NCI-H2196 treated with DMSO at 0.1 percent for 48 hours (cell line): ENCODE measurements around the gene MYH7B.
A peak's percentile ranks its signal among the peaks of the same experiment; 100 is the strongest.

Source experiments
- DNase-seq: peaks from one replicate; lab custom pipeline; 2025; ENCODE audit not compliant: unreplicated experiment; lab: John Stamatoyannopoulos, UW

Gene MYH7B

DNA sequence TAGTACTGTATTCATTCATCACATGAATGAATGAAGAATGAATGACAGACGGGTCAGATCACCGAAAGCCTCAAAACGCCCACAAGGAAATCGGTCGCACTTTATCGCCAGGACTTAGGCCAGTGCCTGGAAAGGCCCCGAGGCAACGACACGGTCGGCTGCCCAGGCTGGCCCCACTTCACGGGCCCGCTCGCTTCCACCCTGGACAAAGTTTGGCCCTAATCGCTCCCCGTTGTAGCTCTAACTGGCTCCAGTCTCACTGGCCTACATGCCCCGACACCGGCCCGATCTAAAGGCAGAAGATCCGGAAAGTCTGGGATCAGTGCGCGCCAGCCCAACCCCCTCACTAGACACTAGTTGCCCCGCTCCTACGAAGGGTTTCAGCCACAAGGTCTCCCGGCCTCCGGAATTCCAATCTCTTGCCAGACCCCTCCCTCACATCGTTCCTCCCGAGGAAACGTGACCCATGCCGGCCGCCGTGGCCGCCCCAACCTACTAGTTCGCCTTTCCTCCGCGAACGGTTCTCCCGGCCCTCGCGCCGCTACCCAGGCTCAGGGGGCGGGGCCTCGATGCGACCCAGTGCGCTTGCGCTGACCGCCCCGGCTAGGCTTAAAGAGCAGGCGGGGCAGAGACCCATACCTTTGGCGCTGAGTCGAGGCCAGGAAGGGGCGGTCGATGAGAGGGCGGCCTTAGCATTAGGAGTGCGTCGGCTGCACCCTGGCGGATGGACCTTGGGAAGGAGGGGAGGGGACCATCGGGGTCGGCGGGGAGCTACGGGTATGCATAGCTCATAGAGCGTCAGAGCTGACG, at the start of gene MYH7B, which contains the start of gene GSS:
TSS of gene MYH7B (plus strand) at position 638 of the 810 bp plus-strand sequence. CDS start 22,138 bp downstream, outside the sequence.
TSS of gene GSS (minus strand) at position 576 of the 810 bp plus-strand sequence. CDS start 3,954 bp downstream, outside the sequence.
- DNase-seq = peak; percentile 94

DNA sequence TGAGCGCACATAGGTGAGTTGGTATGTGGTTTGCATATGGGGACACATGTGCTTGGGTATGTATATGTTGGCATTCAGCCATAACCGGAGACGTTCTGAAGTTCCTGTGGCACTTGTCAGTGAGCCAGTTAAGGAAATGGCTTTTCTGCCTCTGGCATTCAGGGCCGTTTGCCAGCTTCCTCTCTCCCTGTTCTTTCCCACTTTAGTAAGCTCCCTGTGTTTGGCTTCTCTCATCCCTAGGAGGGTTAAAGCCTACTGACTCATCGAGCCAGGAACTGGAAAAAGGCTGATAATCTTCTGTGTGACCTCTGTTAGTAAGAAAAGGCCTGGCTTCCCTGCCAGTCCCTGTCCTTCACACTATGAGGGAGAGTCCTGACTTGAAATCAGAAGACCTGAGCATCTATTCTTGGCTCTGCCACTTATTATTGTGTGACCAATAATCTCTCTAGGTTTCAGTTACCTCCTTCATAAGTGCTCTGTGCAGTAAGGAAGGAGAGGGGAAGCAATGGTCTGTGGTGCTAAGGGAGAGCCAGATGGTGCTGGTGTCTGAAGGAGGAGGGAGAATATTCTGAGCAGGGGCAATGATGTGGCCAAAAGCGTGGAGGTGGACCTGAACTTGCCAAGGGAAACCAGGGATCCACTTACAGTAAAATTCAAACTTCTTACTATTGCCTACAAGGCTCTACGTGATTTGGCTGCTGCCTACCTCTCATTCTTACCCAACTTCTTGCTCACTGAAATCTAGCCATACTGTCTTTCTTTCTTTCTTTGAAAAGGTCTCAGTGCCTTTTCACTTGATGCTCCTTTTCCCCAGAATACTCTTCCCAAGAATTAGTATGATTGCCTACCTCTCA, 47.8 kb upstream of the MYH7B start:
- peak; percentile 36 for DNase-seq

DNA sequence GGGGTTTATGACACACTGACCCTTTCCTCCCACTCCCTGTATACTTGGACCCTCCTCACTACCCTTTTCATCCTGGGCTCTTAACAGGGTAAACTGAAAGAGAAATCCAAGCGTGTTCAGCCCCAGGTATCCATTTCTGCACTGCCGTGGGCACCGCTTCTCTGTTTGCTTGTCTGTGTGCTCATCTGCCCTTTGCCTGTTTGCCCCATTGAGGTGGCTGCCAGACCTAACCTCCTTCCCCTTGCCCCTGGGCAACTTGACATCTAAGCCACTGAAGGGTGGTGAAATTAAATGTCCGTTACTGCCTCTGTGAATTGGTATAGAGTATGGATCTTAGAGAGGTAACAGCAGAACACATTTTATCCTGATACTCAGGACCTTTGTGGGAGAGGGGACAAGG, 40.5 kb upstream of the MYH7B start:
- DNase-seq = no peak

DNA sequence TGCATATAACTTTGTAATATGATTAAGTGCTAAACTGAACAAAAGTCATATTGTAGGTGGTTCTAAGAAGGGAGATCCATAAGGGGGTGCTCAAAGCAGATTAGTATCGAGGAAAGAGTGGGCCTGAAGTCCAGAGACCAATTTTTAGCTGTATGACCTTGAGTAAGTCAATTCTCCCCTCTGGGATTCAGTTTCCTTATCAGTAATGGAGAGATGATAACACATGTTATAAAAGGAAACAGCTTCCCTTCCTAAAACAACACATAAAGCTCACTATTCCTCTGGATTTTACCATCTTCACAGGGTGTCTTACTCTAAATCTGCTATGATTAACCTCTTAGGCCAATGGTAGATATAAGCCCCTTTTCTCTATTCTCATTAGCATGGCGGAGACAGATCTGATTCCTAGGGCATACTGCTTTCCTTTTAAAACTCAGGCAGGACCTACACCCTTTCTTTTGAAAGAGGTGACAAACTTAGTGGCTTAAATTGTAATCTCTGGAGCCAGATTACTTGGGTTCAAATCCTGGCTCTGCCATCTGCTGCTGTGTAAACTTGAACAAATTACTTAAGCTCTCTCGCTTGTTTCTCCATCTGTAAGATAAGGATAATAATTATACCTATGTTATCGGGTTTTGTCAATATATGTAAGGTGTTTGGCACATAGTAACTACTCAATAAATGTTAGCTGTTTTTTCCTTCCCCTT, 39.8 kb upstream of the MYH7B start:
- DNase-seq = no peak

DNA sequence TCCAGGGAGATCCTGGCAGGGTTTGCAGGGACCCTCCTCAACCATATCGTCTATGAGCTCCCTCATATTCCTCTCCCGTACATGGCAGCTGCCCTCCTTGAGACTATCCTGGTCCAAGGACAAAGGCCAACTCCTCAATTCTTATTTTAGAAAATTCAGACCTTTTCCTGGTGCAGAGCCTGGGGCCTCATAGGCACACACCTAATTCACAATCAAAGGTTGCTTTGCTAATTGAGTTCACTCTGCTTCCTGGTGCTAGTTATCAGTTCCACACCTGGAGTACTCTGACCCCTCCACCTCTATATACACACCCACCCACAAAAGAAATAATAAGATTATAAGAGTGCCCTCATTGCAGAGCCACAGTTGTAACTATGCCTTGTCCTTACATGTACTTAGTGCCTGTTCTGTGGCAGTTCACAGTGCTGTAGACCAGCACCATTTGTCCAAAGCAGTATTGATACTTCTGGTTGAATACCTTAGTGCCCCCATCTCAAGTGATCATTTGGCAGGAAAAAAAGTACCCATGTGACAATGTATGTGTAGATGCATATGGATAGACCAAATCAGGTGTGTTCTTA, 38.8 kb upstream of the MYH7B start:
- DNase-seq = no peak

DNA sequence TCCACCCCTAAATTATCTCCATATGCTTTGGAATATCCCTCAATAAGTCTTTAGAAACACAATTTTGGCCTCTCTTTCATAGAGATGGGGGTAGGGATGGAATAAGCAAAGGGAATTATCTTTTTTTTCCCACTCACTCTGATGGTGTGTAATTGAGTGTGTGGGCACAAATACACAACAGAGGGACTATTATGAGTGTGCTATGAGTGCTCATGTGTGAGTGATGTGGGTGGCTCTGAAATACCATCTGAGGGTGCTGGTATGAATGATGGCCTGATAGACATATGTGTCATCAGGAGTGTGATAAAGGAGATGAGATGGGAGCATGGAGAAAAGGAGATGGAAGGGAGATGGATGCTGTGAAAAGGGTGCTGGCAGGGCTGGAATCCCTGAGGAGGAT, 35.6 kb upstream of the MYH7B start:
- DNase-seq = no peak

DNA sequence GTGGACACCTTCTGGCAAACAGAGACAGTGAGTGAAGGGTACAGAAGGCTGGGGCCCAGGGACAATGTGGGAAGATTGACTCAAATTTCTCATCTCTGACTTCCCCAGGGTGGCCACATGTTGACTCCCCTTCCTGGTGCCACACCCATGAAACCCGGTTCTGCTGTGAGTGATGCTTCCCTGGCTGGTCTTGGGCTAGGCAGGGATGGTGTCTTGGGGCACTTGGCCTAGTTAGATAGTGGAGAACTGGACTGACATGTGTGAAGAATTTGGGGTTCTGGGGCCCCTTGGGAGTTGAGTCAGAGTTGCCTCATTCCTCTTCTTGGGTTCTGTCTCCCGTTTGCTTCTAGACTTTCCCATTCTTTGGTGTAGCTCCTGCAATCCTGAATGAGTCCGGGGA, 34.2 kb upstream of the MYH7B start:
- DNase-seq = no peak

DNA sequence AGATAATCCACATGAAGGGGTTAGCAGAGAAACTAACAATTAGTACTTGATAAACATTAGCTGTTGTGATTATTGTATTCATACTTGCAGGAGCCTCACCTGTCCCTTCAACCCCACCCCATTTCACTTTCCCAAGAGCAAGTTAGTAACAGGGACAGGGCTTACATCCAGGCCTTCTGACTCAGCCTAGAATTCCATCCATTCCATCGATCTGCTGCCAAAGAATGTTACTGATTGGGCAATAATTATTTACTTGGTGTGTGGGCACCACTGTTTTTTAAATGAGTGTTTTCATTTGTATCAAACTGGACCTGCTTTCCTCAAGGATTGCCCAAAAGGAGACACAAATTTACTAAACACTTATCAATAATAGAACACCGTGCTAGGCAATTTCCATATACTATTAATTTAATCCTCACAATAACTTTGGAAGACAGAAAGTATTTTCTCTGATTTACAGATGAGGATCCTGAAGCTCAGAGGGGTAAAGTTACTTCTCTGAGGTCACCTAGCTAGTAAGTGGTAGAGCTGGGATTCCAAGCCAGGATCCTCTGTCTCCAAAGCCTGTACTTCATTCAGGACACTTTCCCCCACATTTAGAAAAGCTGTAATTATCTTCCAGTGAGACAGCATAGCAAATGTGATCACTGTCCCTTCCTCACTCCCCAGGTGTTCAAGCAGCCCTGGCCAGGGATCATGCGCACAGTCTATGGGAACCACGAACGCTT, 32.9 kb upstream of the MYH7B start:
- DNase-seq = no peak

DNA sequence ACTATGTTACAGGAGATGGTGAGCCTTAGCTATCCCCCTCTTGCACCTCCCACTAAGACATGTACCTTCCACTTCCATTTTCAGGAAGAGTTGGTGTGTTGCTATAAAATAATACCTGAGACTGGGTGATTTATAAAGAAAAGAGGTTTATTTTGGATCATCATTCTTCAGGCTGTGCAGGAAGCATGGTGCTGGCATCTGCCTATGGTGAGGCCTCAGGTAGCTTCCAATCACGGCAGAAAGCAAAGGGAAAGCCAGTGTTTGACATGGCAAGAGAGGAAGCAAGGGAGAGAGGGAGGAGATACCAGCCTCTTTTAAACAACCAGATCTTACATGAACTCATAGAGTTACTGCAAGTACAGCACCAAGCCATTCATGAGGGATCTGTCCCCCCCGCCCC, 32.3 kb upstream of the MYH7B start:
- DNase-seq = no peak

DNA sequence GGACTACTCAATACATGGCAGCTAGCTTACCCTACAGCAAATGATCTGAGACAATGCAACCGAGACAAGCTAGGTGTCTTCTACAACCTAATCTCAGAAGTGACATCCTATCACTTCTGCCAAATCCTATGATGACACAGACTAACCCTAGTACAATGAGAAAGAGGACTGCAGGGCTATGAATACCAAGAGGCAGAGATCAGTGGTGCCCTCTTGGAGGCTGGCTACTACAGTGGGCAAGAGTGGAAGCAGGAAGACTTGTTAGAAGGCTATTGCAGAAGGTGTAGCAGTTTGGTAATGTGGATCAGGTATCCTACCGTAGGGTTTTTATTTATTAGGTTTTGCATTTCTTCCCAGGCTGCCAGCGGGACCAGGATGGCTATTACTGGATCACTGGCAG, 30.3 kb upstream of the MYH7B start:
- DNase-seq = no peak

DNA sequence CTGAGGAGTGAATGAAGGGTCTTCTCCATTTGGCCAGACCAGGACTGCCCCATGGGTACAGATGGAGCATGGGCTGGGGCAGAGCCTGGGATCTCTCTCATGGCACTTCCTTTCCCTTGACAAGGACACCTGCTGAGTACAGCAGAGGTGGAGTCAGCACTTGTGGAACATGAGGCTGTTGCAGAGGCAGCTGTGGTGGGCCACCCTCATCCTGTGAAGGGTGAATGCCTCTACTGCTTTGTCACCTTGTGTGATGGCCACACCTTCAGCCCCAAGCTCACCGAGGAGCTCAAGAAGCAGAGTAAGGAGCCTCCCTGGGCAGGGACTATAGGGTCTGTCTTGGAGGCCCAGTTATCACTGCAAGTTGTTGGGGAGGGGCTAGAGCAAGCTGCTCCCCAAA, 29.7 kb upstream of the MYH7B start:
- no peak for DNase-seq

DNA sequence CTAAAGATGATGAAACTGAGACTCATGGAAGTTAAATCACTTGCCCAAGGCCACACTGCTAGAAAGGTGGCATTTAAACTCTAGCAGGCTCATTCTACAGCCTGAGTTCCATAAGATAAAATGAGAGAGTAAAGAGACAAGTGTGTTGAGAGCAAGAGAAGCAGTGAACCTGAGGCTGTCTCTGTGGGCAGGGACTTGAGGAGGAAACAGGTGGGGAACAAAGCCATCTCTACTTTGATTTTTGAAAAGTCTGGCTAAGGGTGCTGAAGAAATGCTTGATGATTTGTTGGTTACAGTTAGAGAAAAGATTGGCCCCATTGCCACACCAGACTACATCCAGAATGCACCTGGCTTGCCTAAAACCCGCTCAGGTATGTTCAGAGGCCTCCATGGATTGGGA, 29.1 kb upstream of the MYH7B start:
- DNase-seq = no peak

DNA sequence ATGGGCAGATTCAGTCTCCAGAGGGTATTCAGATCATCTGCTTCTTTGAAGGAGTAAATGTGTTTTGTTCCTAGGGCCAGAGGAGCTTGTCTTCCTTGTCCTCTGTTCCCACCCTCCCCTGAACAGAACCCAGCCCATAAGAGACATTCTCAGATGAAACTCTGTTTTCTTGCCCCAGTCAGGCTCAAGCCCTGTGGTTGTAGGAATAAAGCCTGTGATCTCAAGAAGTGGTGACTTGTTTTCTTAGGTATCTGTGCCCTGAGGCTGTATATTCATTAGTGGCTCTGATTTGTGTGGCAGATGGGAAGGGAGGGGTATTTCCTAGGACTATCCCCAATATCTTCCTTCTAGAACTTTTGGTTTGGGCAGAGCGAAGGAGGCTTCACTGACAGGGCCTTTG, 27.9 kb upstream of the MYH7B start:
- DNase-seq = no peak

DNA sequence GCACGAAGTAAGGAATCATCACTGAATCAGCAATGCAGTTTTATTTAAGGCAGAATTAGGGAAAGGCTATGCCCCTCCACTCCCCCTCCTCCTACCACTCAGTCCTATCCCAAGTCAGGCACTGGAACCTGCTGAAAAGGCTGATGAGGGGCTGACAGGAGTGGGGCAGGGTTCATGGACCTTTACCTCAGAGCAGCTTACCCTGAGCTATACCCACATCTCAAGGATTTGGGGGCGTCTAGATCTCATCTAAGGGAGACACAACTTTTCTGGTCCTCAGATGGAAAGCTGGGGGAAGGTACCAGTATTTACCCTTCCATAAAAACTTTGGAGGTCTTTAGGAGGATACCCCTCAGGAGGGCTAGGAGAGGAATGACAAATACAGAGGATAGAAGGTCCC, 27.3 kb upstream of the MYH7B start:
- DNase-seq = no peak

DNA sequence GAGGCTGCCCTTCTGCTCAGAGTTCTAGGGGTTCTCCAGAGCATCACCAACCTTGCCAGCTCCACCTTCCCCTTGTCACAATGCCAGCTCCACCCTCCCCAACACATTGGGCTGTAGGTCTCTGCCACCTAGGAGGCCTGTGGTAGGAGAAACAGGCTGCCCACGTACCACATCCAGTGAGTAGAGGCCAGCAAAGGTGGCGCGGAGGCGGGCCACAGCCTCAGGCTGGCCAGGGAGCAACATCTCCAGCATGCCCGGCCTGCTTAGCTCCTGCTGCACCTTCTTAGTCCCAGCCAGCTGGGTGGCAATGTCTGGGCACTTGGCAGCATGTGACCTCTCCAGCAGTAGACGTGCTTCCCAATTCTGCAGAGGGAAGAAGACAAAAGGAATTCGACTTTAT, 23.9 kb upstream of the MYH7B start:
- no peak for DNase-seq

DNA sequence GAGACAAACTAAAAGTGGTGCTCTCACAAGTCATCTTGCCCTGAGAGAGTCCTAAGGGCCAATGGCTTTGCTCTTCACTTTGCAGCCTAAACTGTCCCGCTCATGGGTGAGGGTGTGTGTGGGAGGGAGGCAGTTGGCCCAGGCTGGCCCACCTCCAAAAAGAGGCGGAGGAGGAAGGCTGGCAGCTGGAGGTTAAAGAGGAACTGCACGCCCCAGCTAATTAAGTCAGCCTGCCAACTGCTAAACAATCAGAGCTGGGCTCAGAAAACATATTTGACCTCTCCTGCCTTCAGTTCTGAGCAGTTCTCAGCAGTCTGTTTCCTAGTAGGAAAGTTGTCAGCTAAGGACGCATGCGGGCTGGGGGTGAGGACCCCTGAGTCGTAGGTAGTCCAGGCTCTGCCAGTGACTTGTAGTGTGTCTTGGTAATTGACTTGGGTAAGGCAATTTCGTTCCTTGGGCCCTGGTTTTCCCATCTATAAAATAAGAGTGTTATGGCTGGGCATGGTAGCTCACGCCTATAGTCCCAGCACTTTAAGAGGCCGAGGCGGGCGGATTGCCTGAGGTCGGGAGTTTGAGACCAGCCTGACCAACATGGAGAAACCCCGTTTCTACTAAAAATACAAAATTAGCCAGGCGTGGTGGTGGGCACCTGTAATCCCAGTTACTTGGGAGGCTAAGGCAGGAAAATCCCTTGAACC, 17.1 kb upstream of the MYH7B start:
- DNase-seq = peak; percentile 39

DNA sequence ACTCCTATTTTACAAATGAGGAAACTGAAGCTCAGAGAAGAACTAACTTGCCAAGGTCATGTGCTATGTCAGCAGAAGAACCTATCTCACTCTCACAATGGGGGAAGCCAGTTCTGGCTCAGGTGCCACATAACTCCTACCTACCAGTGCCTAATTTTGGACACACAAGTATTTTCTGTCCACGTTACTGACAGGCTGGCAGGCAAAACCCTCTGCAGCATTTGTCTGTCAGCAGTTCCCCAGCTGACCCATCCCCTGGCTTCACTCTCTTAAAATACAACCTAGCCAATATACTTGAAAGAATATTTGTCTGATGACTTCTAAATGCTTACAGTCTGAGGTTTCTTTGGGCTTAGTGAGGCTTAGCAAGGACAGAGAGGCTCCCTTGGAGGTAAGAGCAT, 15.6 kb upstream of the MYH7B start:
- DNase-seq = no peak

DNA sequence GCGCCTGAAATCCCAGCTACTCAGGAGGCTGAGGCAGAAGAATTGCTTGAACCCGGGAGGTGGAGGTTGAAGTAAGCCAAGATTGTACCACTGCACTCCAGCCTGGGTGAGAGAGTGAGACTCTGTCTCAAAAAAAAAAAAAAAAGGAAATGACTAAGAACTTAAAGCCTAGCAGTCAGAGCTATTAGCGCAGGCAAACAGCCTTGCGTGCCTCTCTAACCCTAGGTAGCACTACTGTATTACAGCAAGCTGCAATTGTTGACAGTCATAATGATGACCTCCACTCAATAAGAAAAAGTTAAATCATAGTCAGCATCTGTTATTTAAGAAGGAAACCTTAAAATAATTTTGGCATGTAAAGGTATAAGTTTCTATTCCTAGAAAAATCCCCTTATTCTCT, 14.4 kb upstream of the MYH7B start:
- DNase-seq = no peak

DNA sequence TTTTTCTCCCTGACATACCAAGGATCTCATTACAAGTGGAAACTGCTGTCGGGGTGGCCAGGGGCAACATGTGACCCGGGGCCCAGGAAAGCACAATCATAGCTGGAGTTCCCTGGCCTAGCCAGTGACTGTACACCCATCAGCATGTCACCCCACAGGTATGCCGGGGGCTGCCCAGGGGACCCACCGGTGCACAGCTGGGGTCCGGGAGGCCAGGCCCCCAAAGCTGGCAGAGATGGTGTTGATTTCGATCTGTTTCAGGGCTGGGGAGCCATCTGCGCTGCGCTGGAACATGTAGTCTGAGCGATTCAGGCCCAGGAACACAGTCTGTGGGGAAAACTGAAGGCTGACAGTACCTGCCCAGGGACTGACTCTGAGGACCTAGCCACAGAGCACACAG, 13.4 kb upstream of the MYH7B start:
- no peak for DNase-seq
